ENCODE results near the gene ELMO2. TPM values are rescaled to one million over a fixed set of nuclear protein-coding genes. Genes with fewer than 3 reads are reported as not detected.

Gene ELMO2
- total RNA-seq, 1 experiment from 2014 or later, result 38.5 TPM

DNA sequence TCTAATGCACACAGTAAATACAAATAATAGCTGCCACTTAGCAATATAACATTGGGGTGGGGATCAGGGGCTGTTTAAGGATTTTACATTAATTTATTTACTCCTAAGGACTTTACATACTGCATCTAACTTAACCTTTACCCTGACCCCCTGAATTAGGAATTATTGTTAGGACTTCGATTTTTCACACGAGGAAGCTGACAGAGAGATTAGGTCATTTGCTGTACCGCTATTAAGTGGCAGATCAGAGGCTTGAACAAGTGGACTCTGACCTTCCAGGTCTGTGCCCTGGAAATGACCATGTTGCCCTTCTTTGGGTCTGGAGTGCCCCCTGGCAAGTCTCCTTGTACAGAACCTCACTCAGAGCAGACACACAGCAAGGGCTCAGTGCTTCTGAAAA, 5.2 kb upstream of the ELMO2 start:
- H3K4me3 ChIP-seq (ENCODE audit: low read depth, low read length, poor library complexity, severe bottlenecking), result no peak overlapping the region
- no peak overlapping the region for H3K27ac ChIP-seq (ENCODE audit: low read depth, low read length, poor library complexity, severe bottlenecking)
- H3K9me3 ChIP-seq (ENCODE audit: low read depth, low read length, poor library complexity, severe bottlenecking), result no peaks in the 10 kb centered on the region
- ChIA-PET POLR2A (ENCODE audit: low non-redundant PET) (no interaction called here), CTCF (no interaction called here)
- H3K36me3 ChIP-seq (ENCODE audit: insufficient read depth, low read length, poor library complexity, severe bottlenecking), result no peaks in the 10 kb centered on the region
- DNase-seq (ENCODE audit: low spot score), result no peak
- intact Hi-C loops (cut with micrococcal nuclease; ENCODE audit: unreplicated experiment), result no loop called here
- BruUV-seq (replicated peaks), result no TSS peak
- H3K27me3 ChIP-seq (replicated peaks; ENCODE audit: insufficient read depth, low read depth, low read length, poor library complexity), result peaks cover 33% of the 10 kb centered on the region
- TF ChIP-seq EZH2 (IDR thresholded peaks at IDR 0.05; ENCODE audit: borderline replicate concordance, low read depth, low read length, poor library complexity, severe bottlenecking), result no peak
- TF ChIP-seq, protein P1, sequence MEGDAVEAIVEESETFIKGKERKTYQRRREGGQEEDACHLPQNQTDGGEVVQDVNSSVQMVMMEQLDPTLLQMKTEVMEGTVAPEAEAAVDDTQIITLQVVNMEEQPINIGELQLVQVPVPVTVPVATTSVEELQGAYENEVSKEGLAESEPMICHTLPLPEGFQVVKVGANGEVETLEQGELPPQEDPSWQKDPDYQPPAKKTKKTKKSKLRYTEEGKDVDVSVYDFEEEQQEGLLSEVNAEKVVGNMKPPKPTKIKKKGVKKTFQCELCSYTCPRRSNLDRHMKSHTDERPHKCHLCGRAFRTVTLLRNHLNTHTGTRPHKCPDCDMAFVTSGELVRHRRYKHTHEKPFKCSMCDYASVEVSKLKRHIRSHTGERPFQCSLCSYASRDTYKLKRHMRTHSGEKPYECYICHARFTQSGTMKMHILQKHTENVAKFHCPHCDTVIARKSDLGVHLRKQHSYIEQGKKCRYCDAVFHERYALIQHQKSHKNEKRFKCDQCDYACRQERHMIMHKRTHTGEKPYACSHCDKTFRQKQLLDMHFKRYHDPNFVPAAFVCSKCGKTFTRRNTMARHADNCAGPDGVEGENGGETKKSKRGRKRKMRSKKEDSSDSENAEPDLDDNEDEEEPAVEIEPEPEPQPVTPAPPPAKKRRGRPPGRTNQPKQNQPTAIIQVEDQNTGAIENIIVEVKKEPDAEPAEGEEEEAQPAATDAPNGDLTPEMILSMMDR (conservative IDR thresholded peaks at IDR 0.05; ENCODE audit: low read depth, low read length), result no peak
- H3K4me1 ChIP-seq (ENCODE audit: insufficient read depth, low read length, poor library complexity, severe bottlenecking), result peaks cover 6% of the 10 kb centered on the region

DNA sequence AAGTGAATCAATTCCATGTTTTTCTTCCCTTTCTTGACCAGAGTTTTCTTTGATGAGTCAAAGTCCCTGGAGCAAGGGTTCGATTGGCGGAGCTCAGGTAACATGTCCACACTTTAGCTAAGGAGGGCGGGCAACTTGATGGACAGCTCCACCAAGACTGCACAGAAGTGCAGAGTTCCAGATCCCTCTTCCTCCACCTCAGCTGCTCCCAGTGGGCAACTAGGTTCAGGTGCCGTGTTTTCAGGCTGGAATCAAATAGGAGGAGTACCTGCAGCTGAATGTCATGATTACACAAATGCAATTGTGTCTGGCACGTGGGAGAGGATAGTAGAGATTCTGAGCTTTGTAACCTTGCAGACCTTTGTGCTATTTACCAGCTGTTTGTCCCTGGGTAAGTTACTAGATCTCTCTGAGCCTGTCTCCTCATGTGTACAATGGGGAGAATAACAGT, 1.9 kb upstream of the ELMO2 start:
- intact Hi-C loops (cut with micrococcal nuclease; ENCODE audit: unreplicated experiment), result no loop called here
- POLR2A ChIA-PET (ENCODE audit: low non-redundant PET), result no interaction called here

DNA sequence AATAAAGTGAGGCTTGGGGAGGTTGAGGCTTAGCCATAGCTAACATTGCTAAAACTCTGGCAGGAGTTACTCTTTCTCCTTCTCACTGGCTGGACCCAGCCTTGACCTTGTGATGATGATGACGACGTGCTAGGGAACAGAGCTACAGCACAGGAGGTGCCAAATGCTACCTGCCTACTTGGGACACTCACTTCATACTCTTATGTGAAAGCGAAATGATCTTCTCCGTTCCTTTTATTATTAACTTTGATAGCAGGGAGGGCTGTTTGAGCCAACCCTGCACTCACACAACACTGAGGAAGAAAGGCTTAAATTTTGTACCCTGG, 1.2 kb upstream of the ELMO2 start:
- H3K27ac ChIP-seq (ENCODE audit: low read depth, low read length, poor library complexity, severe bottlenecking), result no peak overlapping the region
- DNase-seq (ENCODE audit: low spot score), result no peak
- TF ChIP-seq, protein P1 (conservative IDR thresholded peaks at IDR 0.05; ENCODE audit: low read depth, low read length), result no peak
- TF ChIP-seq EZH2 (IDR thresholded peaks at IDR 0.05; ENCODE audit: borderline replicate concordance, low read depth, low read length, poor library complexity, severe bottlenecking), result no peak
- no peak overlapping the region for H3K4me3 ChIP-seq (ENCODE audit: low read depth, low read length, poor library complexity, severe bottlenecking)
- H3K27me3 ChIP-seq (replicated peaks; ENCODE audit: insufficient read depth, low read depth, low read length, poor library complexity), result no peaks in the 10 kb centered on the region
- H3K9me3 ChIP-seq (ENCODE audit: low read depth, low read length, poor library complexity, severe bottlenecking), result no peaks in the 10 kb centered on the region
- no peaks in the 10 kb centered on the region for H3K36me3 ChIP-seq (ENCODE audit: insufficient read depth, low read length, poor library complexity, severe bottlenecking)
- intact Hi-C loops (cut with micrococcal nuclease; ENCODE audit: unreplicated experiment), result no loop called here
- ChIA-PET POLR2A (ENCODE audit: low non-redundant PET) (no interaction called here), CTCF (no interaction called here)
- H3K4me1 ChIP-seq (ENCODE audit: insufficient read depth, low read length, poor library complexity, severe bottlenecking), result peaks cover 6% of the 10 kb centered on the region
- no TSS peak for BruUV-seq (replicated peaks)

More for the DNA sequence above, 1.9 kb upstream of the ELMO2 start:
- no peak for DNase-seq (ENCODE audit: low spot score)
- Histone ChIP-seq H3K4me3 (ENCODE audit: low read depth, low read length, poor library complexity, severe bottlenecking) (no peak overlapping the region), H3K4me1 (ENCODE audit: insufficient read depth, low read length, poor library complexity, severe bottlenecking) (peaks cover 6% of the 10 kb centered on the region), H3K27me3 (replicated peaks; ENCODE audit: insufficient read depth, low read depth, low read length, poor library complexity) (peaks cover 5% of the 10 kb centered on the region), H3K9me3 (ENCODE audit: low read depth, low read length, poor library complexity, severe bottlenecking) (no peaks in the 10 kb centered on the region), H3K27ac (ENCODE audit: low read depth, low read length, poor library complexity, severe bottlenecking) (no peak overlapping the region), H3K36me3 (ENCODE audit: insufficient read depth, low read length, poor library complexity, severe bottlenecking) (no peaks in the 10 kb centered on the region)
- CTCF ChIA-PET, result interaction anchor here (0.6 kb wide), 1 partner anchor 746 kb away, joined by 3 read pairs; no protein-coding TSS in a partner anchor
- BruUV-seq (replicated peaks), result no TSS peak
- TF ChIP-seq, protein P1 (conservative IDR thresholded peaks at IDR 0.05; ENCODE audit: low read depth, low read length), result no peak
- TF ChIP-seq EZH2 (IDR thresholded peaks at IDR 0.05; ENCODE audit: borderline replicate concordance, low read depth, low read length, poor library complexity, severe bottlenecking), result no peak

Data from A673 (cell line).